Right ventricle myocardium superior (tissue), 1 donor: Measurements from ENCODE around the gene DNAAF2. TPM values are rescaled to one million over a fixed set of nuclear protein-coding genes. Genes with fewer than 3 reads are reported as not detected.
"Not testable (repeated sequence)": the region's sequence is repeated elsewhere in the genome, so short reads cannot be mapped to it uniquely, and the experiment has no call there.

Experiments used
- ATAC-seq: fragments of 200-7000 bp; cut with Tn5 transposase; one replicate; pipeline ENCODE4 v1.9.1; 2020; ENCODE audit warnings: mild to moderate bottlenecking; ENCODE audit not compliant: poor library complexity
- DNase-seq: peaks from one replicate; pipeline ENCODE4 v3.0.0-alpha.2; 2020
- intact Hi-C: fragments of 100-400 bp; cut with DNase I; formaldehyde crosslinking; loops from one replicate; pipeline ENCODE4 v1.11.2; 2022
- long read RNA-seq: library from polyadenylated mRNA; unstranded; transcript quantifications from one replicate; pipeline ENCODE4 v2.0.0, GENCODE V29; 2021
- total RNA-seq: library from RNA; stranded (reverse); fragmentation: NEBNext Ultra II Directional; extraction: Animal tissue kit (Norgen Biotek cat#: 25700); gene quantifications from one replicate; pipeline ENCODE4 v1.2.1, GENCODE V29; 2021
- donor health status: DM: no; HTN: yes; CAD: no; lungs with severe emphysema.

The DNAAF2 gene
- 6.1 TPM for total RNA-seq
- long read RNA-seq, transcript DNAAF2-201 (3 exons, 2,963 nt): major isoform, 41 of 50 reads
- long read RNA-seq, transcript DNAAF2-202 (2 exons, 2,819 nt): minor isoform, 7 of 50 reads
- long read RNA-seq, partial matches to known transcripts: 1 of 50 reads
- long read RNA-seq, other reads (novel, unspliced or antisense): 1 of 50 reads

- intact Hi-C loops: loop anchor here (1.0 to 5.0 kb wide), 2 partner anchors 58 to 134 kb away; partner anchors contain the start of genes KLHDC1 and KLHDC2
- ATAC-seq (peak; percentile 56), DNase-seq (peak; percentile 71)
Observed at GRCh38 chr14:49634547-49635334, at the start of gene DNAAF2. Gene DNAAF2, minus strand, starts transcription at chr14:49635244. Its CDS starts 95 bp downstream, at chr14:49635149.

GRCh38 chr14:49679271-49679670, 44.2 kb upstream of the DNAAF2 start:
- intact Hi-C loops: no loop called here
- ATAC-seq (no peak), DNase-seq (no peak)

DNA sequence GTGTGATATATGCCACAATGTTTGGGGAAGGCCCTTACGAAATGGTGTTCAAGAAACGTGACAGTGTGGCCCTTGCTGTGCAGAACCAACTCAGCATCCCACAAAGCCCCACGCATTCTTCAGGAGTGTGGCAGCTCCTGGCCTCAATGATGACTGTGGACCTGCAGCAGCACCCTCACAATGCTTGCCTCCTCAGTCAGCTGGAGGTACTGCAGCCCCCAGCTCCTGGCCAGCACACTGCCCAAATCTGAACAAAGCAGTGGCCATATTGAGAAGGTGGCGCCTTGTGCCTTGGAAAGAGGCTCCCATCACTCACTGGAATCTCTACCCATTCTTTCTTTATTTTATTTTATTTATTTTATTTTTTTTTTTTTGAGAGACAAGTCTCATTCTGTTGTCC, 42.6 kb upstream of the DNAAF2 start:
- DNase-seq: no peak
- ATAC-seq: no peak
- intact Hi-C loops: no loop called here

DNA sequence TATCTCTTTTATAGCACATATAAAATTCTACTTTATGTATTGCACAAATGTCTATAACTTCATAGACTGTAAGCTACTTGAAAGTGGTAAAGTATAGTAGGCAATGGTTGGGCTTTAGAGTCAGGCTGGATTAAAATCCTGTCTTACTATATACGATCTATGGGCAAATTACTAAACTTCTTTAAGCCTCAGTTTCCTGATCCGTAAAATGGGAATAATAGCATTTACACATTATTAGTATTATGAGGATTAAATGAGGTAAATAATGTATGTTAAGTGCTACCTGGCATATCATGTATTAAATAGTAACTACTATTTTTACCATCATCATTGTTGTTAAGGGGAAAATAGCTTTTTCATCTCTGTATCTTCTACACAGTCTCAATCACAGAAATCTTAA, 38.5 kb upstream of the DNAAF2 start:
- ATAC-seq (no peak), DNase-seq (no peak)
- intact Hi-C loops: no loop called here

DNA sequence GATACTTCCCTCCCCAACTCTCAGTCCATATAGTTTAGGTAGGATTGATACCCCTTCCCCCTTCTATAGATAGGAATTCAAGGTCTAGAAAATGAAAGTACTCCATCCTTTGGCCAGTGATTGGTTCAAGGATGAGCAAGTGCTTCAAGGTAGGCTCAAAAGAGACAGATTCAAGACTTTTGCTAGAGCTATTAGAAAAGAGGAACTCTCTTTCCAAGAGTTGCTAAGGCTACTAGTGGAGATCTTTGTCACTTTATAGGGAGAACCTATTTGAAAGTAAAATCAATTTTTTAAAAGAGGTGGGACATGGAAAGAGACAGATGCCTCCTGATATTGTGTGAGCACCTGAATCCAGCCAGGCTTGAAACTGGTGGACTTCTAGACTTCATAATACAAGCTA, 35.4 kb upstream of the DNAAF2 start:
- ATAC-seq (no peak), DNase-seq (no peak)
- intact Hi-C loops: no loop called here

DNA sequence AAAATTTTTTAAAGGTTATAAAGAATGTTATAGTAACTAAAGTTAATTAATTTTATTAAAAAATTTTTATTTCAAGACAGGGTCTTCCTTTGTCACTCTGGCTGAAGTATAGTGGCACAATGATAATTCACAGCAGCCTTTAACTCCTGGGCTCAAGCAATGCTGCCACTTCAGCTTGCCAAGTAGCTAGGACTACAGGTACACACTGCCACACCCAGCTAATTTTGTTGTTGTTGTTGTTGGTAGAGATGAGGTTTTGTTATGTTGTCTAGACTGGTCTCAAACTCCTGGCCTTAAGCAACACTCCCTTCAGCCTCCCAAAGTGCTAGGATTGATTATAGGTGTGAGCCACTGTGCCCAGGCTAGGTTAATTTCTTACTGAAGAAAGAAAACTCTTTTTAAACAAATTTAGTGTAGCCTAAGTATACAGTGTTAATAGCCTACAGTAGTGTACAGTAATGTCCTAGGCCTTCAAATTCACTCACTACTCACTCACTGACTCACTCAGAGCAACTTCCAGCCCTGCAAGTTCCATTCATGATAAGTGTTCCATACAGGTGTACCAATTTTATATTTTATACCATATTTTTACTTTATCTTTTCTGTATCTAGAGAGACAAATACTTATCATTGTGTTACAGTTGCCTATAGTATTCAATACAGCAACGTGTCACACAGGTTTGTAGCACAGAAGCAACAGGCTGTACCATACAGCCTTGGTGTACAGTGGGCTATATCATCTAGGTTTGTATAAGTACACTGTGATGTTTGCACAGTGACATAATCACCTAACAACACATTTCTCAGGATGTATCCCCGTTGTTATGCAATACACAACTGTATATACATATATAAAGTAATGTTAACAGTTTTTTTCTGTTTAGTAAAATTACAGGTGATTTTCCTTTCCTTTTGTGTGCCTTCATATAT, 24.7 kb upstream of the DNAAF2 start:
- DNase-seq (no peak), ATAC-seq (no peak)
- intact Hi-C loops: no loop called here

DNA sequence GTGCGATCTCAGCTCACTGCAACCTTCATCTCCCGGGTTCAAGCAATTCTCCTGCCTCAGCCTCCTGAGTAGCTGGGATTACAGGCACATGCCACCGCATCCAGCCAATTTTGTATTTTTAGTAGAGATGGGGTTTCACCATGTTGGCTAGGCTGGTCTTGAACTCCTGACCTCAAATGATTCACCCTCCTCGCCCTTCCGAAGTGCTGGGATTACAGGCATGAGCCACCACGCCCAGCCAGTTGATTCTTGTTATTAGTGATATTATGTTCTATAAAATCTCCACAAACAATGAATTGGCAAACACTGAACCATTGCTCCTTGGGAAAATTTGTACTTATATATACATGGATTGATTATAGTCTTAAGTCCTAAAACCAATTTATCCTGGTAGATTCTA, 22.5 kb upstream of the DNAAF2 start:
- intact Hi-C loops, ATAC-seq: not testable (repeated sequence)

GRCh38 chr14:49654511-49654910, 19.5 kb upstream of the DNAAF2 start:
- no peak for DNase-seq
- no peak for ATAC-seq
- intact Hi-C loops: no loop called here

More for the DNA sequence above, 22.5 kb upstream of the DNAAF2 start:
- not testable (repeated sequence) for DNase-seq

- no peak for DNase-seq
- intact Hi-C loops: no loop called here
- no peak for ATAC-seq
Observed at GRCh38 chr14:49653508-49653907, 18.5 kb upstream of the DNAAF2 start.

DNA sequence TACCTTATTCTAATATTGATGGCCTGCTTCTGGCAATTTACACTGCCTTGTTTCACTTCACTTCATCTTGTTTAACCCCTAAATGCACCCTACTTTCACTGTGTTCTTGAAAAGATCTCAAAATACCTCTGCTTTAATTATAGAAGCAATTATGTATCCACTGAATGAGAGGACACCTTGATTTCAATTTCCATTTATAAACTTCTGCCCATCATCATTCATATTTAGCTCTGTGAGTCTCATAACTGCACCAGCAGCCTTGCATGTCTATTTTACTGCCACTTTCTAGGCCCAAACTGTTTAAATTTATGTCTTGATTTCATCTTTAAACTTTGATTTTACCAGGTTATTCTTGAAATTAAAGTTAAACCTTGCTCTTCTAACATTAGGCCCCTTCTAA, 7.1 kb upstream of the DNAAF2 start:
- ATAC-seq: peak; percentile 45
- intact Hi-C loops: no loop called here

DNA sequence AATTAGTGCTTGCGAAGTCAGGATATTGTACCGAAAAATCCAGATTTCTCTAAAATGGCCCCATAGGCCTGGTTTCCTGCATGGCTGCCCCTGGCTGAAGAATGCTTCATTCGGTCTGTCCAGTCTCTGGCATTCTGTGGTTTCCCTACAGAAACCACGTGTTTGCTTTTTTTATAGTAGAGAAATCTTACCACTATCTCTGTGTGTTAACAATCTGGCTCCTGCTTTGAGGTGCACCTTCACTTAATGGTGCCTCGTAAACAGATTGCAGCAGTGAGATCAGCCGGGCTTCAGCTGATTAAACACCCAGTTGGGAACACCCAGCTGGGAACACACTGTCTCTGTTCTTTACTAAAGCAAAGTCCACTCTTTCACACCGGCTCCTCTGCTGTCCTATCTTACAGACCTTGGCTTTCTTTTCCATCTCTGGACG, 6.7 kb upstream of the DNAAF2 start:
- intact Hi-C loops: no loop called here
- ATAC-seq: peak; percentile 87
- DNase-seq: no peak

More for the DNA sequence above, 7.1 kb upstream of the DNAAF2 start:
- DNase-seq: no peak

- ATAC-seq (no peak), DNase-seq (no peak)
- intact Hi-C loops: no loop called here
Observed at GRCh38 chr14:49640540-49641417, 5.7 kb upstream of the DNAAF2 start.

DNA sequence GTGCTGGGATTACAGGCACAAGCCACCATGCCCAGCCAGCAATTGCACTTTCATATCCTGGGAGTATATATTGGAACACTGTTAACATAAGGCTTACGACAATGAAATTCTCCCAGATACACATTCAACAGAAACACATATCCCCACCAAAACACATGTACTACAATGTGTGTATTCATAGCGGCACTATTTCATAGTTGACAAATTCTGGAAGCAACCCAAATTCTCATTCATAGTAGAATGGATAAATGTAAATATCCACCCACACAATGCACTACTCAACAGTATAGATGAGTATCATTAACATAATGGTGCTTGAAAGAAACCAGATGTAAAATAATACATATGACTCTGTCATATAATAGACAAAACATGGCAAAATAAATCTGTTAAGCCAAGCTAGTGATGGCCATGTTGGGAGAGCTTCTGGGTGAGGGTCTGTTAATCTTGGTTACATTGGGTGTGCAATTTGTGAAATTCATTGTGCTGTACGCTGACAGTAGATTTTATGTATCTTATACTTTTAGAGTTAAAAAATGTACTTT, 2.6 kb upstream of the DNAAF2 start:
- intact Hi-C loops: loop anchor here (5.0 kb wide), 1 partner anchor 55 kb away; the partner anchor contains the start of gene KLHDC1
- no peak for DNase-seq

DNA sequence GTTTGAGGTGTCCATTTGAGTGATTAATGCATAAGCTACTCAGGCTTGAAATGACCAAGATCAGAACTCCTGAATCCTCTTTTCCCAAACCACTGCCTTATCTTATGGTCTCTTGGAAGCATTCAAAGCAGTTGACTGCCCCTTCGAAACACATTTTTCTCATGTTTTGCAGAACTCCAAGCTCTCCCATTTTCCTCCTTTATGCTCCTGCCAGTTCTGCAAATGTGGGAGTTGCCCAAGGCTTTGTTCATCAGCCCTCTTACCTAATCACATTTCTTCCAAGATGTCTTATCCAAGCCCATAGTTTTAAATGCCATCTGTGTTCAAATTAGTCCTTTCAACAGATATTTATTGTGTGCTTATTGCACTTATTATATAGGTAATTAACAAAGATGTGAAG, 1.8 kb upstream of the DNAAF2 start:
- ATAC-seq (no peak), DNase-seq (no peak)
- intact Hi-C loops: loop anchor here (5.0 kb wide), 1 partner anchor 55 kb away; the partner anchor contains the start of gene KLHDC1

More for the DNA sequence above, 2.6 kb upstream of the DNAAF2 start:
- no peak for ATAC-seq

DNA sequence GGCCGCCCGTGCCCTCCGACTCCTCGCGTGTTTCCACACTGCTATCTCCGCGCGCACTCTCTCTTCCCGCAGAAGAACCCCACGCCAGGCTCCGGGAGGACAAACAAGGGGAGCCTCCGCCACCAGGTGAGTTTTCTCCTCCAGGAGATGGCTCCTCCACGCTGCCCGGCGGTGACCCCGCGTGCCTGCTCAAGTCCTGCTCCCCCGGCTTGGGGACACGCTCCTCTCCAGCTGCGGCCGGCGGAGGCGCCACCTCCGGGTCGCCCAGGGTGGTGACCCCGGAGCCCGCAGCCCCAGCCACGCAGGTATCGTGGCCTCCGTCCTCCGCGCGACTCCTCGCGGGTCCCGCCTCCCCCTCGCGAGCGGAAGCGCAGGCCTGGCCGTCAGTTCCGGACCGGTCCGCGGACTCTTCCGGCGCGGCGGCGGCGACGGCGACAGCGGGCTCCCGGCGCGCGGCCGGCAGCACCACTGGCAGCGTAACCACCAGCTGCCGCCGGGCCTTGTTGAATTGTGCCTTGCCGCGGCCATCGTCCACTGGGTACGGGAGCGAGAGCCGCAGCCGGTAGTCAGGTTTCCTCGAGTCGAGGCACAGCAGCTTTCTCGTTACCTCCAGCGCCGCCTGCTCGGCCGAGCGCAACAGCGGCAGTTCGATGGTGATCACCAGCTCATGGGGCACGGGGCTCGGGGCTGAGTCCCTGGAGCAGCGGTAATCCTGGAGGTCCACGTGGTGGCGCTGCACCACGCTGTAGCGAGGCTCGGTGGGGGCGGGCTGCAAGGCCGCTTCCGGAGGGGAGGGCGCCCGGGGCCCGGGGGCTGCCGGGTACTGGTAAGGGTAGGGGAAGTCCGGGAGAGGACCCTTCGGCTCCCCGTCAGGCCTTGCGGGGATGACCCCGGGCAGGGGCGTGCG, 1.2 kb downstream of the DNAAF2 start:
- DNase-seq (peak; percentile 94), ATAC-seq (peak; percentile 96)
- intact Hi-C loops: loop anchor here (1.0 kb wide), 1 partner anchor 134 kb away; the partner anchor contains the start of gene KLHDC2

GRCh38 chr14:49623941-49624839, 10.9 kb downstream of the DNAAF2 start:
- DNase-seq (no peak), ATAC-seq (no peak)
- intact Hi-C loops: no loop called here
